Measurements from ENCODE around the gene GAS7. TPM values are rescaled to one million over a fixed set of nuclear protein-coding genes. Genes with fewer than 3 reads are reported as not detected.
A peak's percentile ranks its signal among the peaks of the same experiment; 100 is the strongest.

Gene GAS7
- total RNA-seq, 1 donor, result 8.6 TPM

DNA sequence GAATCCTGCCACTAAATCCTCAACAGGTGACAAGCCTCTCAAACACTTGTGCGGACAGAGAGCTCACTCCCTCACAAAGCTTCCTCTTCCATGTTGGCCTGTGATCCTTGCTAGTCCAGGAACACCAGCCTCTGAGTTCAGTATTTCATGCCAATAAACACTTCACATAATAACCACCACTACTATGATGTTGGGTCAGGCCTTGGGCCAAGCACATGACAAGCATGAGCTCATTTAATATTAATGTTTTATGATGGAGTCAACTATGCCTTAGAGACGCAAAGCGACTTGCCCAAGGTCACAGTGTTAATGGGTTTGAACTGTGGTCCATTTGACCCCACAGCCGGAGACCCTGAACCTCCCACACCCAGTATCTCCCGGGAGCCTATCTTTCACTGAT, 129.1 kb downstream of the GAS7 start:
- TF ChIP-seq CTCF (IDR thresholded peaks at IDR 0.05; ENCODE audit: insufficient read depth, low read depth, low read length), result no peak
- DNase-seq (ENCODE audit: low read depth), result peak; percentile 32
- no peak overlapping the region for H3K4me3 ChIP-seq (ENCODE audit: low read depth, low read length)

DNA sequence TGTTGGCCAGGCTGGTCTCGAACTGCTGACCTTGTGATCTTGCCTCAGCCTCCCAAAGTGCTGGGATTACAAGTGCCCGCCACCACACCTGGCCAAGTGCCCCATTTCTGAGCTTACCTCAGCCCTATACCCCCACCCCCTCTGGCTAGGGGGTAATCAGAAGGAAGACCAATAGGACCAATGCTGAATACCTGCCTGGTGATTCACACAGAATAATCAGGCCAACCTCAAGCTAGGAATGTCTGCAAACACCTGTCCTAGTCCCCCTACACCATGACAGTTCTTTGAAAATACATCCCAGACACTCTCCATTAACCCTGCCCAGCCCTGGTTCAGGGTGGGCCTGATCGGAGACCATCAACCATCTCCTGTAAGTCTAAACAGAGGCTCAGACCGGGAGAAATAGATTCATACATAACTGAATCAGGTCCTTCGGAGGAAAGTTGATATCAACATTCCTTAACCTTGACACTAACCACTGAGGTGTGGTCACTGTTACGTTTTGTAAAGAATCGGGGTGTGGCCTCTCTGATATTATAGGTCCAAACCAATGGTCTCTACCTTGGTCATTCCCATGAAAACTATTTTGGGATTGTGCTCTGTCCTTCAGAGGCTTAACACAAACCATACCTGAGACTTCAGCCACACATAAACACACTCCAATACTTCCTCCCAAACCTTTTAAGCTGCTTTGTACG, 130.8 kb downstream of the GAS7 start:
- no peak for TF ChIP-seq CTCF (IDR thresholded peaks at IDR 0.05; ENCODE audit: insufficient read depth, low read depth, low read length)
- no peak for DNase-seq (ENCODE audit: low read depth)
- no peak overlapping the region for H3K4me3 ChIP-seq (ENCODE audit: low read depth, low read length)

DNA sequence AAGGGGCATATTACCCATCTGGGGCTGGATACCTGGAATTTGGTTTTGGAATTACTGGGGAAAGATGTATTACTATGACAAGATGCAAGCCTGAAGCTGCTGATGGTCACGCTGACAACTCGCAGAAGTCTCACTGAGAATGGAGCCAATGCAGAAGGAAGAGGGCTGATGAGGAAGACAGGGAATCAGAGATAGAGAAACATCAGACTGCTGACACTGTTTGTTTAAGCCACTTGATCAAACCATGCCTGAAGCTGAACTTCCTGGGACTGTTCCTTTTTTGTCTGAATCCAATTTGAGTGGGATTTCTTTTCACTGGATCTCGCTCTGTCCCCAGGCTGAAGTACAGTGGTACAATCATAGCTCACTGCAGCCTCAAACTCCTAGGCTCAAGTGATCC, 133.9 kb downstream of the GAS7 start:
- no peak overlapping the region for H3K4me3 ChIP-seq (ENCODE audit: low read depth, low read length)
- no peak for TF ChIP-seq CTCF (IDR thresholded peaks at IDR 0.05; ENCODE audit: insufficient read depth, low read depth, low read length)
- DNase-seq (ENCODE audit: low read depth), result no peak

DNA sequence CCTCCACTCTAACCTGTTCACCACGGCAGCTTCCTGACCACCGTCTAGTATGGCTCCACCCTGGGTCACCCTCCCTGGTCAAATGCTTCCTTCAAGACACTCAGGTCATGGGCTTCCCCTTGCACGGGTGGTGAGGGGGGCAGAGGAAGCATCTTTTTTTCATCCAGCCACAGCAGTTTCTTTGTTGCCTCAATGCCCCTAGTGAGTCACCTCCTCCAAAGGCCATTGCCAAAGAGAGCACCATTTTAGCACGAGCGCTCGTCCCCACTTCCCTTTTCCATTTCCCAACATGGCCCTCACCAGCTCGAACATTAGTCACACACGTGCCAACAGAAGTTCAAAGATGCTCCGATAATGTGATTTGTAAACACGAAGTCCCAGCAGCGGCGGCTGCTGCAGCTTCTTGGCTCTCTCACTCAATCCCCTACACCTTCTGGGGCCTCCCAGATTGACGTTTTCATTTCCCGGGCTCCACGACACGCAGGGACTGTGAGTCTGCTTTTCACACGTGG, 134.6 kb downstream of the GAS7 start:
- DNase-seq (ENCODE audit: low read depth), result peak; percentile 69
- TF ChIP-seq CTCF (IDR thresholded peaks at IDR 0.05; ENCODE audit: insufficient read depth, low read depth, low read length), result no peak
- no peak overlapping the region for H3K4me3 ChIP-seq (ENCODE audit: low read depth, low read length)

DNA sequence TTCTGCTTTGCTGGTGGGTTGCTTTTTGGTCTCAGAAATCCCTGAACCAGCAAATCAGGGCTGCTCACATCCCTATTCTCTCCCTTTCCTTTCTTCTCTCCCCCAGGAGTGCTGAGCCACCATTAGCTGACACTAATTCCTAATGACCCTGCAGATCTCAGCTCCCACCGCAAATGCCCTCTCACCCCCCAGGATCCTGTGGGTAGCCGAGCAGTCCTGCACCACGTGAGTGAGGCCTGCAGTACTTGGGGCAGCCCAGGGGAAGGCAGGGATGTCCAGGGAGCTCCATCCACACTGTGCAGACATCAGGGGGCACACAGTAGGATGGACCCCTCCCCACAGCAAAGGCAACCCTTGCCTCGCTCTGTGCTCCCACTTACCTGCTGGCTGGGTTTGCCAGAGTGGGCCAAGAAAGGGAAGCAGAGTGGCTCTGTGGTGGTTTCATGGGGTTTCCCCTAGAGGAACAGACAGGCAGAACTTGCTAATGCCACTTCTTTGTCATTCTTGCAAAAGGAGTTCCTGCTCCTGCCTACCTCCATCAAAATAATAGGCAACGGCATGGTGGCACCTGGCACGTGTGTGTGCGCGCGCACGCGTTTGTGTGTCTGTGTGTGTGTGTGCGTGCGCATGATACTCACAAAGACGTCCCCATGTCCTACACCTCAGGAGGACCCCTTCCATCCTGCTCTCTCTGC, 135.6 kb downstream of the GAS7 start:
- no peak for TF ChIP-seq CTCF (IDR thresholded peaks at IDR 0.05; ENCODE audit: insufficient read depth, low read depth, low read length)
- DNase-seq (ENCODE audit: low read depth), result no peak
- H3K4me3 ChIP-seq (ENCODE audit: low read depth, low read length), result no peak overlapping the region

DNA sequence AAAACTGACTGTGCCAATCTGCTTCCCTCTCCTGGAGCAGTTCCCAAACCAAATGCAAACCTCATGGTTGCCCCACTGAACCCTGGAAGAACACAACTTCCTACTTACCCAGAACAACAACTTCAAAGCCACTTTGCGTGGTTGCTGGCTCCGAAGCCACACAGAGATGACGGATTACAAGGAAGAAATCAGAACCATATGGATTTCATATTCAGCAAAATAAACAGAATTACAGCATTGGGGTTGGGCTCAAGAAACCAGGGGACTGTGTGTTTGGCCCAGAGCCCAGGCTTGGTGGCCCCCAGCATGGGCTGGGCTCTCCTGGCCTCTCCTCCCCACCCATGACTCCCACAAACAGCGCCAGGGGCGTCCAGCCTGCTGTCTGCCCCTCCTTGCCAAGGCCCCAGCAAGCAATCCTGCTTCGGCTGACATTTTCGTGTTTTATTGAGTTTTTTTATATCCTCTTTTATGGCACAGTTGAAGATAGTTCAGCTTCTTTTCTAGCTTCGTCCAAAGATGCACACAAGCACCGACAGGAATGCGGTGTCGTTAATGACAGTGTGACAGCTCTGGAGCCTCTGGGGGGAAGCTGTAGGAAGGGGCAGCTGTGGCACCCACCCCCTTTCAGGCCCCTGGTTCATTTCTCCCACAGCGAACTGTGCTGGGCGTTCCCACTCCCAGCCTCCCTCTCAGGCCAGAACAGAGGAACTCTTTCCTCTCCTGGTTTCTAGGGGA, 137.1 kb downstream of the GAS7 start:
- peak; percentile 42 for DNase-seq (ENCODE audit: low read depth)
- no peak overlapping the region for H3K4me3 ChIP-seq (ENCODE audit: low read depth, low read length)
- no peak for TF ChIP-seq CTCF (IDR thresholded peaks at IDR 0.05; ENCODE audit: insufficient read depth, low read depth, low read length)
